Renal cortex interstitium (tissue), 11 donors: ENCODE measurements around the gene FUOM. TPM values are rescaled to one million over a fixed set of nuclear protein-coding genes. Genes with fewer than 3 reads are reported as not detected.
"Not testable (repeated sequence)": the region's sequence is repeated elsewhere in the genome, so short reads cannot be mapped to it uniquely, and the experiment has no call there.

Experiments used
- DNase-seq, 11 donors: peaks; one replicate each; pipeline ENCODE4 v3.0.0-alpha.2; 2013; ENCODE audit warnings: low read depth in 9 of 11, low spot score in 4 of 11; ENCODE audit errors: extremely low read depth in 1 of 11
- polyA plus RNA-seq, 3 donors: library from polyadenylated mRNA; unstranded; fragments of 120-200 nt; gene quantifications; one replicate each; pipeline ENCODE4 v1.2.1, GENCODE V29; 2013; ENCODE audit not compliant: insufficient read length in 3 of 3

Gene FUOM
- polyA plus RNA-seq, 3 donors = 14.3 to 22.4 (median 20.8) TPM

- no peak for DNase-seq
These were observed 35.7 kb upstream of the FUOM start for GRCh38 chr10:133393401-133394063.

- no peak for DNase-seq
These were observed 34.1 kb upstream of the FUOM start for GRCh38 chr10:133391761-133392518.

DNA sequence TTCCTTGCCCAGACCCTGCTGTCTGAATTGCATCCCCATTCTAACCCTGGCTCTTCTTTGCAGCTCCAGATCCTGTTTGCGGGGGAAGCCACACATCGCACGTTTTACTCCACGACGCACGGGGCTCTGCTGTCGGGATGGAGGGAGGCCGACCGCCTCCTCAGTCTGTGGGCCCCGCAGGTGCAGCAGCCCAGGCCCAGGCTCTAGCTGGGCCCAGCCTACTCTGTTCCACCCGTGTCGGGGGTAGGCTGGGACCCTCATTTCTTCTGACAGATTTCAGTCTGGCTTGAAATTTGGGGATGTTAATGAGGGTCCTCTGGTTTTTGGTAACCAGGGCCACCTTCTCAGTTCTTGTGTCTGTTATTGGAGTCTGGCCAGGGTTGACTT, 33.4 kb upstream of the FUOM start:
- DNase-seq = no peak

DNA sequence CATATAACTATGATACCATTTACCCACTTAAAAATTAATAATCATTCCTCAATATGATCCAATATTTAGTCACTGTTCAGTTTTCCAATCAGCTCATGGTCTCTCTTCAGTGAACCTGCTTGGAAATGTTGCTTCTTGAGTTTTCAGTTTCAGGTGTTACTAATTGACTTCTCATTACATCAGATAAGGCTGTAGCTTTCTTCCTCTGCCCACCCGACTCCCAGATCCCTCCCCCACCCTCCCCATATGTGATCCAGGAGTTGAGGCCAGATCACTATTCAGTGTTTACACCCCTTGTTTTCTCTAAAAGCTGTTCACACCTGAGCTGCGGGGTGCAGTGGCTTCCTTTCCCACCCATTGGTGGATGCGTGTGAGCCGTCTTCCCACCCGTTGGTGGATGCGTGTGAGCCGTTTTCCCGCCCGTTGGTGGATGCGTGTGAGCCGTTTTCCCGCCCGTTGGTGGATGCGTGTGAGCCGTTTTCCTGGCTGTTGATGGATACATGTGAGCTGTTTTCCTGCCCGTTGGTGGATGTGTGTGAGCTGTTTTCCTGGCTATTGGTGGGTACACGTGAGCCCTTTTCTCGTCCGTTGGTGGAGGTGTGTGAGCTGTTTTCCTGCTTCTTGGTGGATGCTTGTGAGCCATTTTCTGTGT, 32.9 kb upstream of the FUOM start:
- no peak for DNase-seq

DNA sequence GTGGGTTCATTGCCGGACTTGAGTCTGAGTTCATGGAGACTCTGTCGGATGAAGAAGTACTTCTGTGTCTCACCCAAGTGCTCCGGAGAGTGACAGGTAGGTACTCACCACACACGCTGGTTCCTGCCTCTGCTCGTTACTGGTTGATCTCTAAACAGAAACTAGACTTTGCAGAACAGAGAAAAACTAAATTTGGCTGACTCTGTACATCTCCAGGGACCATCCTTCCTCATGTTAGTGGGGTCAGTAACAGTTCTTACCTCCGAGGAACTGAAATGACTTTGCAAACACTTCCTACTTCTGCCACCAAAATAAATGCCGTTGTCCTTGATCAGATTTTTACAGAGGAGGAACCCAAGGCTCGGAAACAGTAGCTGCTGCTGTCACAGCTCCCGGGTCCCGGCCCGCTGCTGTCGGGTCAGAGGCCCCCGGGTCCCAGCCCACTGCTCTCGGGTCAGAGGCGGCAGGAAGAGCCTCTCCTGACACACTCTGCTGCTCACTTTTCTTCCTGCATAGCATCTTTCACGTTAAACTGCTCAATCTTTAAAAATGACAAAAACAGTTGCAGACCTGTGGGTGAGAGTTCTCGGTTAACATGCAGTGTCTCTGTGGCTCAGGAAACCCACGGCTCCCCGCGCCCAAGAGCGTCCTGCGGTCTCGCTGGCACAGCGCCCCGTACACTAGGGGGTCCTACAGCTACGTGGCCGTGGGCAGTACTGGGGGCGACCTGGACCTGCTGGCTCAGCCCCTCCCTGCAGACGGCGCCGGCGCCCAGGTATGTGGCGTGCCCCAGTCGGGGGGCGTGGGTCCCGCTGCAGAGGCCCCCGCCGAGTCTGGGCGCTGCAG, 31.4 kb upstream of the FUOM start:
- no peak for DNase-seq

DNA sequence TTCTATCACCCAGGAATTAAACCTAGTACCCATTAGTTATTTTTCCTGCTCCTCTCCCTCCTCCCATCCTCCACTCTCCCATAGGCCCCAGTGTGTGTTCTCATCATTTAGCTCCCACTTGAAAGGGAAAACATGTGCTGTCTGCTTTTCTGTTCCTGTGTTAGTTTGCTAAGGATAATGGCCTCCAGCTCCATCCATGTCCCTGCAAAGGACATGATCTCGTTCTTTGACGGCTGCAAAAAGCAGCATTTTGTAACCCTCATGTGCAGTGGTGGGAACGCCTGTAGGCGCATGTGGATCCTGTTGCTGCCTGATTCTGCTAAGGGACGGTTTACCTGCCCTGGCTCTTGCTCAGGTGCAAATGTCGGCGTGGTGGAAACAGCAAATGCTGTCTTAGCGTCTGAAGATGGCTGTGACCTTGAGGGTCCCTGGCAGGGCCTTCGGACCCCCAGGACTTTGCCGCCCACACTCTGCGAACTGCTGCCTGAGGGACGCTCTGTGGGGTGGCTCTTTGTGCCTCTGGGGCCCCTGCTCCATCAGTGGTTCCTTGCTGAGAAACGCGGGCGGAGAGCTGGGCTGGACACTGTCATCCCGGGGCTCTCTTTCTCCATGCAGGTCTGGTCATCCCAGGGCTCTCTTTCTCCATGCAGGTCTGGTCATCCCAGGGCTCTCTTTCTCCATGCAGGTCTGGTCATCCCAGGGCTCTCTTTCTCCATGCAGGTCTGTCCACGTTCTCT, 30.6 kb upstream of the FUOM start:
- no peak for DNase-seq

DNA sequence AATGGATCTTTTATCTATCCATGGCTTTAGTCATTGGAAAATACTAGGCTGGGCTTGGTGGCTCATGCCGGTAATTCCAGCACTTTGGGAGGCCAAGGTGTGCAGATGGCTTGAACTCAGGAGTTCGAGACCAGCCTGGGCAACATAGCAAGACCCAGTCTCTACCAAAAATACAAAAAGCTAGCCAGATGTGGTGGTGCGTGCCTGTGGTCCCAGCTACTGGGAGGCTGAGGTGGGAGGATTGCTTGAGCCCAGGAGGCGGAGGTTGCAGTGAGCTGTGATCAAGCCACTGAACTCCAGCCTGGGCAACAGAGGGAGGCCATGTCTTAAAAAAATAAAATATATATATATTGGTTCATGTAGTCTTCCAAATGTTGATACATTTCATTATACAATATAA, 29.1 kb upstream of the FUOM start:
- DNase-seq = not testable (repeated sequence)

GRCh38 chr10:133385214-133385613, 27.4 kb upstream of the FUOM start:
- no peak for DNase-seq

GRCh38 chr10:133384071-133384470, 26.3 kb upstream of the FUOM start:
- DNase-seq = no peak

DNA sequence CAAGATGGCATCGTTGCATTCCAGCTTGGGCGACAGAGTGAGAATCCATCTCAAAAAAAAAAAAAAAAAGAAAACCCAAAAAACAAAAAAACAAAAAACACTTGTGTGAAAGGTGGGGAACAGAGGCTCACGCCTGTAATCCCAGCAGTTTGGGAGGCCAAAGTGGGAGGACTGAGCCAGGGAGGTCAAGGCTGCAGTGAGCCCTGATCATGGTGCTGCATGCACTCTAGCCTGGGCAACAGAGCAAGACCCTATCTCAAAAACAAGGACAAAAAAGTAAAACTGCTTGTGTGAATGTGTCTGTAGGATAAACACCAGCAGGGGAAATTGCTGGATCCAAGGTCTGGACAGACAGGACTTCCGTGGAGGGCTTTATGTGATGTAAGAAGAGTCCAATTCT, 25.7 kb upstream of the FUOM start:
- DNase-seq = no peak

DNA sequence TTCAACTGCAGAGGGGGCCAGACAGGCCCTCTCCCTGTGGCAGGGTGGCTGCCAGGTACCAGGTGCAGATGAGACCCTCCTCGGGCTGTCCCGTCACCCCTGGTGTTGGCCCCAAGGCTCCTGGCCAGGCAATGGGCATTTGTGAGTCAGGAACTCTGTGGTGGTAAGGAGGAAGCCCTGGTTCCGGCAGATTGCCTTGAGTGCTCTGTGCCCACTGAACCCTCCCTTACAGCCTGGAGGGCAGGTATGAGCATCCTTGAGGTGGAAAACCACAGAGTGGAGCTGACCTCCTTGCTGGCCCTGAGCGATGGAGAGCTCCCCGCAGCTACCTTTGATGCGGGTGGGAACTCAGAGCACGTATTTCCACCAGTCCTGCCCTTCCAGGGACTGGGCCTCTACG, 23.2 kb upstream of the FUOM start:
- DNase-seq = no peak

DNA sequence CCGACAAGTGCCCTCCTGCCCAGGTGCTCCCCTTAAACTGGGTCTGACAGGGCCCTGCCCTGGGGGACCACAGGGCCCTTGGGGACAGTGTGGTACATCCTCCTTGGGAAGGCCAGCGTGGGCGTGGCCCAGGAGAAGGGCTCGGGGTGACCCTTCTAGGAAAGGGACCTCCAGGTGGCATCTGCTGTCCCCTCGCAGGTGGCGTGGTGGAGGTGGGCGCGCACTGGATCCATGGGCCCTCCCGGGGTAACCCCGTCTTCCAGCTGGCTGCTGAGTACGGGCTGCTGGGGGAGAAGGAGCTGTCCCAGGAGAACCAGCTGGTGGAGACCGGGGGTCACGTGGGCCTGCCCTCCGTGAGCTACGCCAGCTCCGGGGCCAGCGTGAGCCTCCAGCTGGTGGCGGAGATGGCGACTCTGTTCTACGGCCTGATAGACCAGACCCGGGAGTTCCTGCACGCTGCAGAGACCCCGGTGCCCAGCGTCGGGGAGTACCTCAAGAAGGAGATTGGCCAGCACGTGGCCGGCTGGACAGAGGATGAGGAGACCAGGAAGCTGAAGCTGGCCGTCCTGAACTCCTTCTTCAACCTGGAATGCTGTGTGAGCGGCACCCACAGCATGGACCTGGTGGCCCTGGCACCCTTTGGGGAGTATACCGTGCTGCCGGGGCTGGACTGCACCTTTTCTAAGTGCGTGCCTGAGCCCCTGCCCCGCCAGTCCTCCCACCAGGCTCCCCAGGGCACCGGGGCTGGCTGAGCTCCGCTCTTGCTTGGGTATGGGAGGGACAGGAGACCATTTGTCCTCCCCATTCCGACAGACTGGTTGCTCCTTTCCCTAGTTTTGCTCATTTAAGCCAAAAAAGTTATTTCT, 22.2 kb upstream of the FUOM start:
- no peak for DNase-seq

- DNase-seq = peak in 3 of 11 donors; percentile 10 to 53 (median 49)
These were observed 21.5 kb upstream of the FUOM start, which contains the start of gene PAOX for GRCh38 chr10:133379152-133379800. Gene PAOX (plus strand): TSS chr10:133379262. CDS start chr10:133379317, 55 bp downstream.

DNA sequence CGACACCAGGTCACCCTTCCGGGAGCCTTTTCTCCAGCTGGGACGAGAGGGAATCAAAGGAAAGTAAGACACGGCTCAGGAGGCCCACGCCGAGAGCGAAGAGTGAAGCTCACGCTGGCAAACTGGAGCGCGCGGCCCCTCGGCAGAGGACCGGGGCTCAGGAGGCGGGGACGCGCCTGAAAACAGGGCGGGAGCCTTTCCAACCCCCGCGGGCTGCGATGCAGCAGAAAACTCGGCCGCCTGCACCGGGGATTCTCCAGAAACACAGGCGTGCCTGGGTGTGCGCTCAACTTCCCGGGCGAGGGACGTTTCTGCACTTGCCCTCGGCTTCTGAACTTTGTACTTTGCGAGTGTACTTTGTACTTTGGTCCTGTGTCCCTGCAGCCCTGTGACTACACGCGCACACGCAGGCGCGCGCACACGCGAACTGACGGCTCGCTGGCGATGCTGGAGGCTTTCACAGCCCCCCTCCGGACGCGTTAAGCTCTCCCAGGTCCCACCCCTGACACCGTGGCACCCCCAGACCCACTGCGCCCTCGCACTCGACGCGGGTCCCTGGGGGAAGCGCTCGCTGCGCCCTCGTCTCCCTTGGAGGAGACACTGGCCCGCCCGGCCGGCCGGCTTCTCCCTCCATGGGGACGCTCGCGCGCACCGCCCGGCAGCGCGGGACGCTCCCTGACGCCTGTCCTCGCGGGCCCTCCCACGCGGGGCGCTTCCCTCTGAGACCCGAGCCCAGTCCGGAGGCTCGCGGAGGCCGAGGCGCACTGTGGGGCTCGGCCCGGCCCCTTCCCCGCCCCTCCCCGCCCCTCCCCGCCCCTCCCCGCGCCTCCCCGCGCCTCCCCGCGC, 20.7 kb upstream of the FUOM start:
- peak in 4 of 11 donors; percentile 39 to 67 (median 52) for DNase-seq

GRCh38 chr10:133377818-133378250, 20.0 kb upstream of the FUOM start:
- no peak for DNase-seq
